Measurements from ENCODE around the gene GNAQ. TPM values are rescaled to one million over a fixed set of nuclear protein-coding genes. Genes with fewer than 3 reads are reported as not detected.

Gene GNAQ
- polyA plus RNA-seq, 1 donor (not counting 4 experiments of a cell fraction or from before 2014, with no cell fraction given): 64.3 TPM

GRCh38 chr9:77981332-77981731, 50.3 kb downstream of the GNAQ start:
- peak overlapping the region; percentile 76 for H3K27ac ChIP-seq (ENCODE audit: control insufficient read depth, insufficient read depth, low read length)
- dilution Hi-C loops (cut with MboI; ENCODE audit: extremely low pct_ligation_motif_present, low sequenced_read_pairs): no loop called here
- no peaks in the 10 kb centered on the region for H3K9me1 ChIP-seq (ENCODE audit: control insufficient read depth, extremely low read depth, insufficient read depth, low read length)
- H3K4me3 ChIP-seq (ENCODE audit: control insufficient read depth in 2 of 3, extremely low read depth in 1 of 3, insufficient read depth in 2 of 3, low read depth in 1 of 3, low read length in 3 of 3): peak overlapping the region in 2 of 3 experiments; percentile 32 to 47
- peak overlapping the region; percentile 50 for H3K9ac ChIP-seq (ENCODE audit: control insufficient read depth, extremely low read depth, insufficient read depth, low read length)
- no peak overlapping the region for H2AFZ ChIP-seq (ENCODE audit: control insufficient read depth, low read length)
- no peaks in the 10 kb centered on the region for H3K9me3 ChIP-seq (ENCODE audit: control insufficient read depth, low read depth, low read length)
- H3K4me2 ChIP-seq (ENCODE audit: control insufficient read depth, extremely low read depth, insufficient read depth, low read depth, low read length): peak overlapping the region; percentile 81
- H3K27me3 ChIP-seq (ENCODE audit: control insufficient read depth, extremely low read depth, insufficient read depth, low read length): no peaks in the 10 kb centered on the region
- H3K4me1 ChIP-seq (ENCODE audit: control insufficient read depth, extremely low read depth, insufficient read depth, low read length): peaks cover 51% of the 10 kb centered on the region
- peak; percentile 97 for FAIRE-seq
- peak; percentile 75 for DNase-seq (ENCODE audit: low read depth, low spot score)
- TF ChIP-seq EZH2 (IDR thresholded peaks at IDR 0.05; ENCODE audit: low read length) (no peak), CTCF (optimal IDR thresholded peaks at IDR 0.05 in 1 of 3, IDR thresholded peaks at IDR 0.05 in 1 of 3, conservative IDR thresholded peaks at IDR 0.05 in 1 of 3; ENCODE audit: extremely low read depth in 1 of 3, insufficient read depth in 2 of 3, low read length in 3 of 3) (no peak)
- peaks cover 47% of the 10 kb centered on the region for H3K79me2 ChIP-seq (ENCODE audit: control insufficient read depth, insufficient read depth, low read length)
- H3K36me3 ChIP-seq (ENCODE audit: control insufficient read depth in 2 of 2, extremely low read depth in 1 of 2, insufficient read depth in 2 of 2, low read length in 2 of 2): no peaks in the 10 kb centered on the region
- no peaks in the 10 kb centered on the region for H4K20me1 ChIP-seq (ENCODE audit: control insufficient read depth, extremely low read depth, insufficient read depth, low read length)

- peak overlapping the region; percentile 81 for H3K4me2 ChIP-seq (ENCODE audit: control insufficient read depth, extremely low read depth, insufficient read depth, low read depth, low read length)
- H3K4me3 ChIP-seq (ENCODE audit: control insufficient read depth in 2 of 3, extremely low read depth in 1 of 3, insufficient read depth in 2 of 3, low read depth in 1 of 3, low read length in 3 of 3): peak overlapping the region in 1 of 3 experiments; percentile 21
- H3K36me3 ChIP-seq (ENCODE audit: control insufficient read depth in 2 of 2, extremely low read depth in 1 of 2, insufficient read depth in 2 of 2, low read length in 2 of 2): no peaks in the 10 kb centered on the region
- H3K27me3 ChIP-seq (ENCODE audit: control insufficient read depth, extremely low read depth, insufficient read depth, low read length): no peaks in the 10 kb centered on the region
- H3K27ac ChIP-seq (ENCODE audit: control insufficient read depth, insufficient read depth, low read length): peak overlapping the region; percentile 76
- H3K9me3 ChIP-seq (ENCODE audit: control insufficient read depth, low read depth, low read length): no peaks in the 10 kb centered on the region
- FAIRE-seq (peak; percentile 67), DNase-seq (ENCODE audit: low read depth, low spot score) (no peak)
- no peaks in the 10 kb centered on the region for H3K9me1 ChIP-seq (ENCODE audit: control insufficient read depth, extremely low read depth, insufficient read depth, low read length)
- H3K79me2 ChIP-seq (ENCODE audit: control insufficient read depth, insufficient read depth, low read length): peaks cover 42% of the 10 kb centered on the region
- TF ChIP-seq CTCF (optimal IDR thresholded peaks at IDR 0.05 in 1 of 3, IDR thresholded peaks at IDR 0.05 in 1 of 3, conservative IDR thresholded peaks at IDR 0.05 in 1 of 3; ENCODE audit: extremely low read depth in 1 of 3, insufficient read depth in 2 of 3, low read length in 3 of 3) (no peak), EZH2 (IDR thresholded peaks at IDR 0.05; ENCODE audit: low read length) (no peak)
- H3K4me1 ChIP-seq (ENCODE audit: control insufficient read depth, extremely low read depth, insufficient read depth, low read length): peaks cover 51% of the 10 kb centered on the region
- H3K9ac ChIP-seq (ENCODE audit: control insufficient read depth, extremely low read depth, insufficient read depth, low read length): peak overlapping the region; percentile 50
- peak overlapping the region; percentile 11 for H2AFZ ChIP-seq (ENCODE audit: control insufficient read depth, low read length)
- H4K20me1 ChIP-seq (ENCODE audit: control insufficient read depth, extremely low read depth, insufficient read depth, low read length): no peaks in the 10 kb centered on the region
- dilution Hi-C loops (cut with MboI; ENCODE audit: extremely low pct_ligation_motif_present, low sequenced_read_pairs): no loop called here
These were observed 51.0 kb downstream of the GNAQ start for GRCh38 chr9:77980622-77981021.

All from keratinocyte (primary cell).